Astrocyte of the cerebellum (primary cell): ENCODE data around the gene LEFTY1.

ENCODE experiments used
- DNase-seq: peaks from one replicate; pipeline ENCODE4 v3.0.0-alpha.2; 2011; ENCODE audit warnings: low read depth
- H3K4me3 ChIP-seq: 2 replicates; pipeline ENCODE4 v1.5.1; 2011; ENCODE audit warnings: mild to moderate bottlenecking, low read depth, low read length, moderate library complexity
- CTCF ChIP-seq: IDR thresholded peaks from 2 replicates; pipeline ENCODE4 v1.5.1; 2012; ENCODE audit warnings: low read length, low read depth, moderate library complexity, mild to moderate bottlenecking; ENCODE audit errors: missing control alignments
- in situ Hi-C: cut with HindIII; loops from 2 replicates; pipeline ENCODE4 v1.10.0; 2017; ENCODE audit warnings: low sequenced_read_pairs

LEFTY1 gene

DNA sequence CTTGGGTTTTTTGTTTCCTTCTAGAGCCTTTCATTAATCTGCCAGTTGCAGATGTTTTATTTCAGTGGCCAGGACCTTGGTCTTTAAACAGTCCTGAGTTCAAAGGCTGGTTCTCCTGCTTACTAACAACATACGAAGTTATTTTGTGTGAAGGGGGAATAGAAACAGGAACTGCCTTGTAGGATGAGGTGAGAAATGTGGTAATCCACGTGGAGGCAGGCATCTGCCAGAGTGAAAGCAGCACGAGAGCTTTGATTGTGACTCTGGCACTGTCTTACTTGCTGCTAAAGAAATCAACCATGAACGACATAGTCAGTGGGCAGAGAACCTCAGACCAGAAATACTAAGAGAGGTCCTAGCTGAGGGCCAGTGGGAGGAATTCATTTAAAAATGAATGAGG, 37.1 kb downstream of the LEFTY1 start:
- no peak overlapping the region for H3K4me3 ChIP-seq
- no peak for TF ChIP-seq CTCF
- in situ Hi-C loops: no loop called here
- no peak for DNase-seq

DNA sequence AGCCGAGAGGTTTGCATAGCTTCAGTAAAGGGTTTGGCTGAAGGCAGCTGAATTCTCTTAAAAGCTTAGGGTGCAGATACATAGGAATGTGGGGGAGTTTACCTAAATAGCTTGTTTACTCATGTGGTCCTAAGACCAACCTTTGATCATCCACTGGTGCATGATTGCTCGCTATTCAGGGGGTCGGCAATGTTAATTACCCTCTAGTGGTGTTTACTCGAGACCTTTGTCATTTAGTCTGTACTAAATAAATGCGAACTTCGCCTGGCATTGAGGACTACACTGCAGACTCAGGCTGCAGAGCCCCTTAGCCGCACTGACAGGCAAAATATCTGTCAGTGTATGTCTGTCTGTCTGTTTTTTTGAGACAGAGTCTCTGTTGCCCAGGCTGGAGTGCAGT, 38.6 kb downstream of the LEFTY1 start:
- in situ Hi-C loops: no loop called here
- DNase-seq: no peak
- H3K4me3 ChIP-seq: no peak overlapping the region
- no peak for TF ChIP-seq CTCF

- no peak for DNase-seq
- no peak for TF ChIP-seq CTCF
- in situ Hi-C loops: no loop called here
- no peak overlapping the region for H3K4me3 ChIP-seq
These were observed 39.0 kb downstream of the LEFTY1 start for GRCh38 chr1:225849925-225850324.

DNA sequence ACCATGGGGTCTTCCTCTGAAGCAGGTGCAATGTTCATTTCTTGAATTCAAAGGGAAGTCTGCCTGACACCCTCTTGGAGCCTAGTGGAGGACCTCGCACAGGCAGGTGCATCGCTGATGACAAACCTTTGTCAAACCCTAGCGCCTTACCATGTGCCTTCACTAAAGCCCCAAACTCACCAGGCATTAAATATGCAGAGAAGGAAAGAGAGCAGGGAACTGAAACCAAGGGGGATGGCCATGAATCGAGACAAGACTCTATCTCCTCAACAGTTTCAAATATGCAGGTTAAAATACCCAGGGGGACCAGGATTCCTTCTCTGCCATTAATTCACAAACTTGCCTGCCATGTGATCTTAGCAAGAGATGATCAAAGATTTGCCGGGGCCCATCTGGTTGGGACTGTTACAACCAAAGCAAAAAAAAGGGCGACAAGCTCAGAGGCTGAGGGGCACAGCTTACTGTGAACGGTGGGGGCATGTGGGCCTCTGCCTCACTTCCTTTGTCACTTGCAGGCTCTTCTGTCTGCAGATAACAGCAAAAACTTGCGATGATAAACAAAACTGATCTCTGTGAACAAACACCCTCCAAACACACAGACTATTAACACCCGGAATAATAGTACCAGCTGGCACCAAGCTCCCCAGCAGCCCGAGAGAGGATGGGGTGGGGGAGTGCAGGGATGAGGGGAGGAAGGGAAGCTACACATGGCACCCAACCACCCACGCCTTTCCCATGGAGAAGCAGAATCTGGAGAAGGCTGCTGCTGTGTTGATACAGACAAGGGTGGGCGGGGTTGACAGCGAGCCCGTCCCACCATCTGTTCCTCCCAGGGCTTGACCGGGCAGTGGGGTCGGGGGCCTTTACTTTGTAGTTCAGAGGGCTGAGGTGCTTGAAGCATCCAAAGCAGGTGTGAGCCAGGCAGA, 40.7 kb downstream of the LEFTY1 start:
- H3K4me3 ChIP-seq: no peak overlapping the region
- TF ChIP-seq CTCF: no peak
- DNase-seq: no peak
- in situ Hi-C loops: no loop called here

- in situ Hi-C loops: no loop called here
- H3K4me3 ChIP-seq: no peak overlapping the region
- no peak for TF ChIP-seq CTCF
- DNase-seq: no peak
These were observed 41.3 kb downstream of the LEFTY1 start for GRCh38 chr1:225847610-225848009.

DNA sequence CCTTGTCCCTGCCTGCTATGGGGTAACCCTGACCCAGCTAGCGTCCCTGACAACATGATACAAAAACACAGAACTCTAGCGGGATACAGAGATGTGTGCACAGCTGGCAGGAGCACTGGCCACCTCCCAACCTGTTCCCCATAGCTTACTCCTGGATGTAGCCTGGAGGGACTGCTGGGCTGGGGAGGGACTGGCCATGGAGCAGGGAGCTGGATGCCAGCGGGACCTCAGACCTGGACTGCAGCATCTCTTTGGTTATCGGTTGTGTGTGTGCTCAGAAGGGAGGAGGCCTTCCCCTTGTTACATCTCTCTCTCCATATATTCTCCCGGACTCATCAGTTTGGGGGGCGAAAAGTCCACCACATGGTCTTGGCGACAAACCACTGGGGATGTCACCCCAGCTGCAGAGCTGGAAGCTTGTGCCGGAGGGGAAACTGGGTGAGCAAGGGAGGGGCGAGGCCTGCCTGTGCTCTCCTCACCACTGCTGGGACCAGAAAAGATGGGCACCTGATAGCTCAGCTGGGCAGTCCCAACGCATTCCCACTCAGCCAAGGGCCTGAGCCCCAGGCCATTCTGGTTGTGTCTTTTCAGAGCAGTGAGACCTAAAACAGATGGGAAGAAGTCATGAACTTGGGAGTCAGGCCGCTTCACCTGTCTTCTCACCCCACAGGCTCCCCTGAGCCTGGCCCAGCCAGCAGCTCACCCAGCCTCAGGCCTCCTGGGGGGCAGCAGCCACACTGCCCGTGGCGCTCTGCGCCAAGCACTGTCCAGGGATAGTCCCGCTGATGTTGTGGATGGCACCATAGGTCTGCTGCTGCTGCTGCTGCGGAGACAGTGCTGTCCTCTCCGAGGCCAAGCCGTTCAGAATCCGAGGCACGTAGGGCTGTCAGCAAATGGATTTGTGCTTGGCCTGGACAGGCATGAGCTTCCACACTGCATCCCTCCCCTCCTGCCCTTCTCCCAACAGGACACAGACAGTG, 42.3 kb downstream of the LEFTY1 start:
- no peak for TF ChIP-seq CTCF
- DNase-seq: no peak
- H3K4me3 ChIP-seq: no peak overlapping the region
- in situ Hi-C loops: no loop called here
